Transverse colon (tissue), 4 donors: Measurements from ENCODE around the gene ANKS1A. TPM values are rescaled to one million over a fixed set of nuclear protein-coding genes. Genes with fewer than 3 reads are reported as not detected.
A peak's percentile ranks its signal among the peaks of the same experiment; 100 is the strongest.

ENCODE experiments used
- DNase-seq: peaks from one replicate; pipeline ENCODE4 v3.0.0-alpha.2; 2019
- H3K27ac ChIP-seq, 4 donors: fragments of 200-600 bp; sonication (generic); 2 replicates each; pipeline ENCODE4 v1.5.1; 2016 to 2018; ENCODE audit warnings: inconsistent platforms in 4 of 4
- H3K27me3 ChIP-seq: fragments of 200-600 bp; sonication (generic); 2 replicates; pipeline ENCODE4 v1.5.1; 2017; ENCODE audit warnings: inconsistent platforms
- H3K36me3 ChIP-seq, 4 donors: fragments of 200-600 bp; sonication (generic); 2 replicates each; pipeline ENCODE4 v1.5.1; 2017 to 2019; ENCODE audit warnings: inconsistent platforms in 4 of 4
- H3K4me1 ChIP-seq, 4 donors: fragments of 200-600 bp; sonication (generic); 2 replicates each; pipeline ENCODE4 v1.5.1; 2017 to 2020; ENCODE audit warnings: inconsistent platforms in 4 of 4
- H3K4me3 ChIP-seq, 4 donors: fragments of 200-600 bp; sonication (generic); 1 replicate in 1 of 4; 2 replicates in 3 of 4; pipeline versions ENCODE4 v1.5.1 to v1.6.1; 2017 to 2019; ENCODE audit warnings: inconsistent platforms in 4 of 4
- H3K9me3 ChIP-seq, 2 donors: fragments of 200-600 bp; sonication (generic); 2 replicates each; pipeline ENCODE4 v1.5.1; 2017 to 2019; ENCODE audit warnings: inconsistent platforms in 2 of 2
- EP300 ChIP-seq: sonication (generic); formaldehyde crosslinking; IDR thresholded peaks from one replicate; pipeline ENCODE4 v1.6.1; 2017; ENCODE audit warnings: antibody characterized with exemption, low read depth
- POLR2A ChIP-seq: fragments of 450-650 bp; IDR thresholded peaks from one replicate; pipeline ENCODE4 v1.6.1; 2016; ENCODE audit warnings: antibody characterized with exemption, mild to moderate bottlenecking, moderate library complexity
- POLR2AphosphoS5 ChIP-seq, 3 donors: sonication (generic); formaldehyde crosslinking; IDR thresholded peaks; one replicate each; pipeline ENCODE4 v1.6.1; 2016; ENCODE audit warnings: antibody characterized with exemption in 3 of 3
- WGBS, 2 donors: methylation state at CpG; one replicate each; pipeline ENCODE4 v1.1.5; 2018; ENCODE audit warnings: low coverage in 1 of 2; 5-methylcytosine and 5-hydroxymethylcytosine counted together
- in situ Hi-C, 4 donors: fragments of 200-750 bp; cut with MboI; loops; one replicate each; pipeline versions ENCODE4 v1.15.0 to v1.15.1; 2017; ENCODE audit warnings: low sequenced_read_pairs in 3 of 4, low pct_ligation_motif_present in 1 of 4, low pct_unique_long_range_greater_than_20kb in 1 of 4
- intact Hi-C: fragments of 100-400 bp; cut with DNase I; formaldehyde crosslinking; loops from one replicate; pipeline ENCODE4 v1.15.1; 2023; ENCODE audit warnings: low total_unique reads
- total RNA-seq, 4 donors: library from RNA; depleted of rRNA; stranded (reverse); fragments of >200 nt; gene quantifications; one replicate each; pipeline ENCODE4 v1.1.0, GENCODE V29; 2016
- TF ChIP-seq, protein P1 (sequence below), 5 experiments: fragments of 200-600 bp in 3 of 5; fragments of 450-650 bp in 2 of 5; sonication (generic) in 3 of 5; IDR thresholded peaks; 1 replicate in 2 of 5; 2 replicates in 3 of 5; pipeline ENCODE4 v1.5.1; 2016 to 2017; ENCODE audit warnings: antibody characterized with exemption in 5 of 5, inconsistent platforms in 3 of 5, mild to moderate bottlenecking in 2 of 5, moderate library complexity in 1 of 5

Gene ANKS1A
- total RNA-seq, 4 donors from 2014 or later, result 37.5 to 44.0 (median 38.9) TPM

GRCh38 chr6:35036059-35036827 lies 147.2 kb downstream of the ANKS1A start:
- no peaks in the 10 kb centered on the region for H3K27me3 ChIP-seq
- peaks cover 34 to 79% (median 45%) of the 10 kb centered on the region in 4 donors for H3K4me1 ChIP-seq
- intact Hi-C loops, result no loop called here
- 59% methylated on average over 7 of the region's 7 CpGs; no CpG with 5 or more reads in 1 of the 2 donors for WGBS, 2 donors
- TF ChIP-seq POLR2A (no peak), POLR2AphosphoS5 (IDR thresholded peaks at IDR 0.05) (no peak), EP300 (no peak)
- TF ChIP-seq, protein P1, sequence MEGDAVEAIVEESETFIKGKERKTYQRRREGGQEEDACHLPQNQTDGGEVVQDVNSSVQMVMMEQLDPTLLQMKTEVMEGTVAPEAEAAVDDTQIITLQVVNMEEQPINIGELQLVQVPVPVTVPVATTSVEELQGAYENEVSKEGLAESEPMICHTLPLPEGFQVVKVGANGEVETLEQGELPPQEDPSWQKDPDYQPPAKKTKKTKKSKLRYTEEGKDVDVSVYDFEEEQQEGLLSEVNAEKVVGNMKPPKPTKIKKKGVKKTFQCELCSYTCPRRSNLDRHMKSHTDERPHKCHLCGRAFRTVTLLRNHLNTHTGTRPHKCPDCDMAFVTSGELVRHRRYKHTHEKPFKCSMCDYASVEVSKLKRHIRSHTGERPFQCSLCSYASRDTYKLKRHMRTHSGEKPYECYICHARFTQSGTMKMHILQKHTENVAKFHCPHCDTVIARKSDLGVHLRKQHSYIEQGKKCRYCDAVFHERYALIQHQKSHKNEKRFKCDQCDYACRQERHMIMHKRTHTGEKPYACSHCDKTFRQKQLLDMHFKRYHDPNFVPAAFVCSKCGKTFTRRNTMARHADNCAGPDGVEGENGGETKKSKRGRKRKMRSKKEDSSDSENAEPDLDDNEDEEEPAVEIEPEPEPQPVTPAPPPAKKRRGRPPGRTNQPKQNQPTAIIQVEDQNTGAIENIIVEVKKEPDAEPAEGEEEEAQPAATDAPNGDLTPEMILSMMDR (IDR thresholded peaks at IDR 0.05), result no peak
- H3K9me3 ChIP-seq, result no peaks in the 10 kb centered on the region
- in situ Hi-C loops, result no loop called here
- peak overlapping the region; percentile 79 to 86 (median 85) for H3K27ac ChIP-seq
- no peaks in the 10 kb centered on the region for H3K36me3 ChIP-seq
- DNase-seq, result no peak
- H3K4me3 ChIP-seq, result no peak overlapping the region

GRCh38 chr6:35036828-35037663 lies 148.0 kb downstream of the ANKS1A start:
- peak overlapping the region; percentile 79 to 86 (median 85) for H3K27ac ChIP-seq
- WGBS, 2 donors, result 68 to 92% methylated on average over 2 to 8 of the region's 8 CpGs
- H3K36me3 ChIP-seq, result no peaks in the 10 kb centered on the region
- in situ Hi-C loops (no loop called here), intact Hi-C loops (no loop called here)
- H3K4me1 ChIP-seq, result peaks cover 34 to 79% (median 40%) of the 10 kb centered on the region in 4 donors
- TF ChIP-seq, protein P1 (IDR thresholded peaks at IDR 0.05), result no peak
- H3K9me3 ChIP-seq, result no peaks in the 10 kb centered on the region
- no peaks in the 10 kb centered on the region for H3K27me3 ChIP-seq
- no peak for DNase-seq
- no peak overlapping the region for H3K4me3 ChIP-seq

GRCh38 chr6:35037664-35038038 lies 148.6 kb downstream of the ANKS1A start:
- Histone ChIP-seq H3K27ac (peak overlapping the region in 3 of 4 donors; percentile 19 to 84 (median 20)), H3K9me3 (no peaks in the 10 kb centered on the region), H3K27me3 (no peaks in the 10 kb centered on the region), H3K4me1 (peaks cover 29 to 79% (median 37%) of the 10 kb centered on the region in 4 donors), H3K4me3 (no peak overlapping the region), H3K36me3 (no peaks in the 10 kb centered on the region)
- intact Hi-C loops (no loop called here), in situ Hi-C loops (no loop called here)
- no peak for TF ChIP-seq POLR2A
- TF ChIP-seq EP300, result no peak
- TF ChIP-seq, protein P1 (IDR thresholded peaks at IDR 0.05), result no peak
- TF ChIP-seq POLR2AphosphoS5 (IDR thresholded peaks at IDR 0.05), result no peak
- 88 to 91% methylated on average over 2 of the region's 2 CpGs for WGBS, 2 donors
- no peak for DNase-seq

DNA sequence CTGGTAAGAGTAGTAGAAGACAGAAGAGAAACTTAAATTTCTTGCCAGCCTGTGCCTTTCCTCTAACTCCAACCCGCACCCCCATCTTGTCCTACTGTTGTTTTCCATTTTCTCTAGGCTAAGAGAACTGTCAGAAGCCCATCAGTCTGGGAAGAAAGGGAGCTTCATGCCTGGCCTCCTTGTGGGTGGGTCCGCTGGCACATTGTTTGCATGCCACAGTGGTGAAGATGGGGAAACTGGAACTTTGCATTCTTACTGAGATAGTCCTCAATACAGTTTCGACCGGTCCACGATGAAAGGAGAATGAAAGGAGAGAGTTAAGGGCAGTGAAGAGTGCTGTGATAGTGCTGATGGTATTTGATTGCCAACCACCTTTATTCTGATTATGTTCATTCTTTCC lies 149.0 kb downstream of the ANKS1A start:
- H3K4me1 ChIP-seq, result peaks cover 31 to 79% (median 41%) of the 10 kb centered on the region in 4 donors
- in situ Hi-C loops, result no loop called here

More for the DNA sequence above, 149.0 kb downstream of the ANKS1A start:
- no peak for TF ChIP-seq EP300
- TF ChIP-seq POLR2A, result no peak
- TF ChIP-seq POLR2AphosphoS5 (IDR thresholded peaks at IDR 0.05), result no peak
- H3K27me3 ChIP-seq, result no peaks in the 10 kb centered on the region
- no peak overlapping the region for H3K4me3 ChIP-seq
- WGBS, 2 donors, result 90 to 100% methylated on average over 4 to 5 of the region's 5 CpGs
- DNase-seq, result no peak
- intact Hi-C loops, result no loop called here
- no peaks in the 10 kb centered on the region for H3K9me3 ChIP-seq
- H3K27ac ChIP-seq, result peak overlapping the region in 2 of 4 donors; percentile 19 to 20
- no peaks in the 10 kb centered on the region for H3K36me3 ChIP-seq
